HL-60 (cell line): ENCODE data around the gene SAMHD1.

ENCODE experiments used
- DNase-seq, 2 experiments: peaks; one replicate each; pipeline ENCODE4 v3.0.0-alpha.2; 2010 to 2020; ENCODE audit warnings: low read depth in 1 of 2, low spot score in 1 of 2
- H3K27ac ChIP-seq: fragments of 250-450 bp; sonication (Bioruptor Pico); replicated peaks from 2 replicates; pipeline ENCODE4 v1.5.1; 2020; ENCODE audit warnings: mild to moderate bottlenecking, moderate library complexity
- H3K27me3 ChIP-seq: fragments of 250-450 bp; sonication (Bioruptor Pico); 2 replicates; pipeline ENCODE4 v1.5.1; 2021; ENCODE audit warnings: mild to moderate bottlenecking, moderate library complexity; ENCODE audit not compliant: insufficient read depth, poor library complexity, severe bottlenecking
- H3K4me3 ChIP-seq: replicated peaks from 2 replicates; pipeline ENCODE4 v1.5.1; 2011; ENCODE audit warnings: mild to moderate bottlenecking, control low read depth, low read length; ENCODE audit not compliant: insufficient read depth
- CTCF ChIP-seq: IDR thresholded peaks from one replicate; pipeline ENCODE4 v1.5.1; 2011; ENCODE audit warnings: low read length, control low read depth, inconsistent platforms; ENCODE audit not compliant: insufficient read depth
- GABPA ChIP-seq: IDR thresholded peaks from 2 replicates; pipeline ENCODE4 v1.6.1; 2012; ENCODE audit warnings: low read depth
- POLR2AphosphoS5 ChIP-seq: IDR thresholded peaks from 2 replicates; pipeline ENCODE4 v1.6.1; 2012; ENCODE audit warnings: low read depth
- SPI1 ChIP-seq: IDR thresholded peaks from 2 replicates; pipeline ENCODE4 v1.6.1; 2012; ENCODE audit warnings: low read depth, mild to moderate bottlenecking, borderline replicate concordance
- TF ChIP-seq, protein P1 (sequence below): IDR thresholded peaks from 2 replicates; pipeline ENCODE4 v1.6.1; 2012; ENCODE audit warnings: low read depth; ENCODE audit not compliant: insufficient replicate concordance

Gene SAMHD1

DNA sequence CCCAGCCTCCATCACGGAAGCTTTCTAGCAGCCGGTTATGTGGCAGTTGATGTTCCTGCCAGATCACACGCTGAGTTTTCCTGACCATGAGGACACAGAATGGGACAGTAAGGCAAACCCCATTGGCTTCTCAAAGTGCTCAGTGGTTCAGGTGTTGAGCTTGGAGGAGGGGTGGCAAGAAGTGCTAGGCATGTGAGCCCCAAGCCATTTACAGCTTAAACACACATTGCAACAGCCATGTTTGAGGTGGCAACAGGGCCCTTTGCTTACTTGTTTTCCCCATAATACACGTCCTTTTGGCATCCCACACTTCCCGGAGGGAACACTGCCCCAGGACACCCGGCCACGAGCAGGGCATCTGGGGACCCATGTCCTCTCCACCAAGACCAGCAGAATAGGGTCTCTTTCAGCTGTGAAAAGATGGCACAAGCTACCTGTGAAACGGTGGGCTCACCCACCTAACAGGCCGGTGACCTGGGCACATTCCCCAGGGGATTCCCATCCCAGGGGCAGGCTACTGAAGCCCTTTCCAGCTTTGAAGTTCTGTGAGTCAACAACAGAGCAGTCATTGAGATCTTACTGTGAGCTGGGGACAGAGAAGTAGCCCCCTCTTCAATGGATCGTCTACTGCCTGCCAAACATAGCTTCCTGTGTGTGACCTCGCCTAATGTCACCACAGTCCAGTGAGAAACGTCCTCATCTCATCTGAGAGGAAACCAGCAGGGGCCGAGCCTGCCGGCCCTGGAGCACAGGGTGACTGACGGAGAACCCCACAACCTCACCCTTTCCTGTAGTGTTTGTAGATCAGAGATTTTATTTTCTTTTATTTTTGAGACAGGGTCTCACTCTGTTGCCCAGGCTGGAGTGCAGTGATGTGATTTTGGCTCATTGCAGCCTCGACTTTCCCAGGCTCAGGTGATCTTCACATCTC is 79.6 kb downstream of the SAMHD1 start:
- no peak for TF ChIP-seq GABPA
- TF ChIP-seq, protein P1, sequence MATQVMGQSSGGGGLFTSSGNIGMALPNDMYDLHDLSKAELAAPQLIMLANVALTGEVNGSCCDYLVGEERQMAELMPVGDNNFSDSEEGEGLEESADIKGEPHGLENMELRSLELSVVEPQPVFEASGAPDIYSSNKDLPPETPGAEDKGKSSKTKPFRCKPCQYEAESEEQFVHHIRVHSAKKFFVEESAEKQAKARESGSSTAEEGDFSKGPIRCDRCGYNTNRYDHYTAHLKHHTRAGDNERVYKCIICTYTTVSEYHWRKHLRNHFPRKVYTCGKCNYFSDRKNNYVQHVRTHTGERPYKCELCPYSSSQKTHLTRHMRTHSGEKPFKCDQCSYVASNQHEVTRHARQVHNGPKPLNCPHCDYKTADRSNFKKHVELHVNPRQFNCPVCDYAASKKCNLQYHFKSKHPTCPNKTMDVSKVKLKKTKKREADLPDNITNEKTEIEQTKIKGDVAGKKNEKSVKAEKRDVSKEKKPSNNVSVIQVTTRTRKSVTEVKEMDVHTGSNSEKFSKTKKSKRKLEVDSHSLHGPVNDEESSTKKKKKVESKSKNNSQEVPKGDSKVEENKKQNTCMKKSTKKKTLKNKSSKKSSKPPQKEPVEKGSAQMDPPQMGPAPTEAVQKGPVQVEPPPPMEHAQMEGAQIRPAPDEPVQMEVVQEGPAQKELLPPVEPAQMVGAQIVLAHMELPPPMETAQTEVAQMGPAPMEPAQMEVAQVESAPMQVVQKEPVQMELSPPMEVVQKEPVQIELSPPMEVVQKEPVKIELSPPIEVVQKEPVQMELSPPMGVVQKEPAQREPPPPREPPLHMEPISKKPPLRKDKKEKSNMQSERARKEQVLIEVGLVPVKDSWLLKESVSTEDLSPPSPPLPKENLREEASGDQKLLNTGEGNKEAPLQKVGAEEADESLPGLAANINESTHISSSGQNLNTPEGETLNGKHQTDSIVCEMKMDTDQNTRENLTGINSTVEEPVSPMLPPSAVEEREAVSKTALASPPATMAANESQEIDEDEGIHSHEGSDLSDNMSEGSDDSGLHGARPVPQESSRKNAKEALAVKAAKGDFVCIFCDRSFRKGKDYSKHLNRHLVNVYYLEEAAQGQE: no peak
- no peak for TF ChIP-seq CTCF
- no peak for TF ChIP-seq SPI1
- TF ChIP-seq POLR2AphosphoS5: no peak
- Histone ChIP-seq H3K27ac (no peak overlapping the region), H3K27me3 (no peaks in the 10 kb centered on the region), H3K4me3 (no peak overlapping the region)
- DNase-seq: no peak

- TF ChIP-seq CTCF (no peak), SPI1 (no peak), GABPA (no peak), POLR2AphosphoS5 (no peak)
- TF ChIP-seq, protein P1: no peak
- Histone ChIP-seq H3K4me3 (no peak overlapping the region), H3K27ac (no peak overlapping the region), H3K27me3 (no peaks in the 10 kb centered on the region)
- DNase-seq: no peak
Observed at GRCh38 chr20:36866681-36867495, 84.6 kb downstream of the SAMHD1 start.

- Histone ChIP-seq H3K4me3 (no peak overlapping the region), H3K27ac (no peak overlapping the region), H3K27me3 (no peaks in the 10 kb centered on the region)
- no peak for DNase-seq
- TF ChIP-seq CTCF: no peak
- no peak for TF ChIP-seq POLR2AphosphoS5
- TF ChIP-seq GABPA: no peak
- TF ChIP-seq SPI1: no peak
- TF ChIP-seq, protein P1: no peak
Observed at GRCh38 chr20:36866164-36866563, 85.3 kb downstream of the SAMHD1 start.
